H9 (cell line): ENCODE results near the gene KRT40. TPM values are rescaled to one million over a fixed set of nuclear protein-coding genes. Genes with fewer than 3 reads are reported as not detected.

ENCODE experiments used
- DNase-seq: peaks from one replicate; pipeline ENCODE4 v3.0.0-alpha.2; 2017
- H2AFZ ChIP-seq: one replicate; pipeline ENCODE4 v1.6.1; 2013; ENCODE audit warnings: mild to moderate bottlenecking, low read length, control low read depth, moderate library complexity
- H2AK5ac ChIP-seq: 2 replicates; pipeline ENCODE4 v1.6.1; 2013; ENCODE audit warnings: low read length, control low read depth, mixed read lengths; ENCODE audit not compliant: insufficient read length
- H2BK120ac ChIP-seq: one replicate; pipeline ENCODE4 v1.6.1; 2013; ENCODE audit warnings: low read depth, mild to moderate bottlenecking, low read length, control low read depth, inconsistent platforms; ENCODE audit not compliant: poor library complexity, severe bottlenecking
- H2BK12ac ChIP-seq: 2 replicates; pipeline ENCODE4 v1.6.1; 2013; ENCODE audit warnings: low read length, control low read depth, mixed read lengths, low read depth; ENCODE audit not compliant: insufficient read length
- H2BK15ac ChIP-seq: 2 replicates; pipeline ENCODE4 v1.6.1; 2013; ENCODE audit warnings: low read depth, low read length, control low read depth
- H2BK20ac ChIP-seq: one replicate; pipeline ENCODE4 v1.6.1; 2013; ENCODE audit warnings: low read depth, mild to moderate bottlenecking, low read length, control low read depth, inconsistent platforms; ENCODE audit not compliant: poor library complexity, severe bottlenecking
- H2BK5ac ChIP-seq: 2 replicates; pipeline ENCODE4 v1.6.1; 2013; ENCODE audit warnings: low read length, control low read depth, mixed read lengths; ENCODE audit not compliant: insufficient read length
- H3K14ac ChIP-seq: 2 replicates; pipeline ENCODE4 v1.6.1; 2013; ENCODE audit warnings: low read length, control low read depth; ENCODE audit not compliant: insufficient read depth
- H3K18ac ChIP-seq: 2 replicates; pipeline ENCODE4 v1.6.1; 2013; ENCODE audit warnings: low read depth, mild to moderate bottlenecking, mixed read lengths, low read length, control low read depth; ENCODE audit not compliant: insufficient read length
- H3K23ac ChIP-seq: 2 replicates; pipeline ENCODE4 v1.6.1; 2013; ENCODE audit warnings: low read length, control low read depth, mixed read lengths, low read depth; ENCODE audit not compliant: insufficient read length
- H3K23me2 ChIP-seq: 2 replicates; pipeline ENCODE4 v1.6.1; 2013; ENCODE audit warnings: low read depth, mild to moderate bottlenecking, mixed read lengths, low read length, control low read depth; ENCODE audit not compliant: insufficient read length, poor library complexity, severe bottlenecking
- H3K27ac ChIP-seq: 2 replicates; pipeline ENCODE4 v1.5.1; 2013; ENCODE audit warnings: low read length, control low read depth, mixed read lengths, low read depth; ENCODE audit not compliant: insufficient read length
- H3K27me3 ChIP-seq: 2 replicates; pipeline ENCODE4 v1.6.1; 2013; ENCODE audit warnings: low read length, control low read depth, inconsistent platforms; ENCODE audit not compliant: insufficient read depth
- H3K4ac ChIP-seq: 2 replicates; pipeline ENCODE4 v1.6.1; 2013; ENCODE audit warnings: low read depth, mild to moderate bottlenecking, control low read depth, inconsistent platforms, low read length, moderate library complexity
- H3K4me1 ChIP-seq: 2 replicates; pipeline ENCODE4 v1.6.1; 2013; ENCODE audit warnings: low read length, control low read depth, inconsistent platforms; ENCODE audit not compliant: insufficient read depth
- H3K4me2 ChIP-seq: 2 replicates; pipeline ENCODE4 v1.6.1; 2013; ENCODE audit warnings: low read length, control low read depth, mixed read lengths; ENCODE audit not compliant: insufficient read length, insufficient read depth
- H3K56ac ChIP-seq: 2 replicates; pipeline ENCODE4 v1.6.1; 2013; ENCODE audit warnings: low read depth, mild to moderate bottlenecking, mixed read lengths, low read length, control low read depth; ENCODE audit not compliant: insufficient read length
- H3K79me1 ChIP-seq: 2 replicates; pipeline ENCODE4 v1.6.1; 2013; ENCODE audit warnings: low read depth, mild to moderate bottlenecking, moderate library complexity, low read length, control low read depth, inconsistent platforms; ENCODE audit not compliant: insufficient read depth, poor library complexity, severe bottlenecking
- H3K79me2 ChIP-seq: 2 replicates; pipeline ENCODE4 v1.6.1; 2013; ENCODE audit warnings: low read length, control low read depth, inconsistent platforms; ENCODE audit not compliant: insufficient read depth
- H3K9ac ChIP-seq: 2 replicates; pipeline ENCODE4 v1.6.1; 2013; ENCODE audit warnings: low read length, control low read depth, mixed read lengths; ENCODE audit not compliant: insufficient read length; ENCODE audit errors: extremely low read depth
- H3K9me3 ChIP-seq: one replicate; pipeline ENCODE4 v1.6.1; 2013; ENCODE audit warnings: low read depth, low read length, inconsistent platforms; ENCODE audit not compliant: control insufficient read depth
- H3T11ph ChIP-seq: one replicate; pipeline ENCODE4 v1.6.1; 2013; ENCODE audit warnings: mild to moderate bottlenecking, low read length, control low read depth, inconsistent platforms
- H4K20me1 ChIP-seq: one replicate; pipeline ENCODE4 v1.6.1; 2013; ENCODE audit not compliant: control insufficient read depth, insufficient read length, insufficient read depth
- H4K5ac ChIP-seq: 2 replicates; pipeline ENCODE4 v1.6.1; 2013; ENCODE audit warnings: low read depth, mild to moderate bottlenecking, mixed read lengths, low read length, control low read depth; ENCODE audit not compliant: insufficient read length
- H4K8ac ChIP-seq: replicated peaks from 2 replicates; pipeline ENCODE4 v1.6.1; 2013; ENCODE audit warnings: low read length, control low read depth, mixed read lengths, low read depth; ENCODE audit not compliant: insufficient read length
- H4K91ac ChIP-seq: 2 replicates; pipeline ENCODE4 v1.6.1; 2013; ENCODE audit warnings: low read depth, mild to moderate bottlenecking, moderate library complexity, mixed read lengths, low read length, control low read depth; ENCODE audit not compliant: insufficient read length
- H3K27ac Mint-ChIP-seq, 3 experiments: 2 replicates in 2 of 3; 3 replicates in 1 of 3; pipeline ENCODE4 v1.8.0; 2020 to 2021; ENCODE audit warnings: mixed read lengths in 3 of 3, mild to moderate bottlenecking in 1 of 3, moderate library complexity in 1 of 3
- H3K27me3 Mint-ChIP-seq: 2 replicates; pipeline ENCODE4 v1.8.0; 2021; ENCODE audit warnings: low read depth, mild to moderate bottlenecking, moderate library complexity, mixed read lengths
- H3K36me3 Mint-ChIP-seq, 3 experiments: 2 replicates in 2 of 3; 3 replicates in 1 of 3; pipeline ENCODE4 v1.8.0; 2020 to 2021; ENCODE audit warnings: low read depth in 3 of 3, mixed read lengths in 3 of 3; ENCODE audit not compliant: insufficient read depth in 1 of 3
- H3K4me1 Mint-ChIP-seq, 2 experiments: 2 replicates each; pipeline ENCODE4 v1.8.0; 2020; ENCODE audit warnings: mixed read lengths in 2 of 2
- H3K4me3 Mint-ChIP-seq, 2 experiments: 2 replicates in 1 of 2; 3 replicates in 1 of 2; pipeline ENCODE4 v1.8.0; 2020 to 2021; ENCODE audit warnings: mild to moderate bottlenecking in 2 of 2, mixed read lengths in 2 of 2, moderate library complexity in 1 of 2
- H3K9me3 Mint-ChIP-seq, 2 experiments: 2 replicates in 1 of 2; 3 replicates in 1 of 2; pipeline ENCODE4 v1.8.0; 2020; ENCODE audit warnings: mild to moderate bottlenecking in 2 of 2, mixed read lengths in 2 of 2, moderate library complexity in 1 of 2
- whole genome bisulfite sequencing: extraction: QIAGEN DNeasy Blood & Tissue Kit; methylation state at CpG from one replicate; pipeline ENCODE4 v1.1.7; 2013; ENCODE audit warnings: missing lambda C conversion rate, low lambda C conversion rate, mixed read lengths; ENCODE audit not compliant: insufficient read length; ENCODE audit errors: extremely low coverage; 5-methylcytosine and 5-hydroxymethylcytosine counted together
- total RNA-seq: library from RNA; stranded (reverse); gene quantifications from 2 replicates; pipeline ENCODE4 v1.2.1, GENCODE V29; 2021
- TF ChIP-seq, protein P1 (sequence below): fragments of 200-600 bp; sonication (generic); conservative IDR thresholded peaks from 3 replicates; pipeline ENCODE4 v1.8.0; 2021; ENCODE audit warnings: antibody characterized with exemption, mild to moderate bottlenecking

KRT40 gene
- total RNA-seq, 1 experiment from 2014 or later: not detected

DNA sequence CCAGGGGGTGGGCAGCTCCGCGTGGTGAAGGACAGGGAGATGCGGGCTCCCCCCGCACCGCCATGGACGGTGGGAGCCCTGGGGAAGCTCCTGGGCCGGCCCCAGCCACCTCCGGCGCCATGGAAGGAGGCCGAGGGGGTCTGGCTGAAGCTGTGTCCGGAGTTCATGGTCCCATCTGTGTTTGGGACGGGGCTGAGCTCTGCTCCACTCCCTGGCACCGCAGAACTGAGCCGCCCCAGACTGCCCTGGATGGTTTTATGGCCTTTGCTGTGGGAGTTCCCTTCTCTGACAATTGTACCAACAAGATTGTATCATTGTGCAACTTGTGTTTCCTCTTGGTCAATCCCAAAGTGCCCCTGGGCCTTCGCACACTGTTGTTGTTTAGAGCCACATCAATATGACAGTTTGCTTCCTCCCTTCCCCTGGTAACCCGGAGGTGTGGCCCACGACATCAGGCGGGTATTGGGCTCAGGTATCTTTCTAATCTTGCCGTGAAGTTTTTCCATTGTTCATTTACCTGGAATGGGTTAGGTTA lies 47.6 kb downstream of the KRT40 start:
- TF ChIP-seq, protein P1, sequence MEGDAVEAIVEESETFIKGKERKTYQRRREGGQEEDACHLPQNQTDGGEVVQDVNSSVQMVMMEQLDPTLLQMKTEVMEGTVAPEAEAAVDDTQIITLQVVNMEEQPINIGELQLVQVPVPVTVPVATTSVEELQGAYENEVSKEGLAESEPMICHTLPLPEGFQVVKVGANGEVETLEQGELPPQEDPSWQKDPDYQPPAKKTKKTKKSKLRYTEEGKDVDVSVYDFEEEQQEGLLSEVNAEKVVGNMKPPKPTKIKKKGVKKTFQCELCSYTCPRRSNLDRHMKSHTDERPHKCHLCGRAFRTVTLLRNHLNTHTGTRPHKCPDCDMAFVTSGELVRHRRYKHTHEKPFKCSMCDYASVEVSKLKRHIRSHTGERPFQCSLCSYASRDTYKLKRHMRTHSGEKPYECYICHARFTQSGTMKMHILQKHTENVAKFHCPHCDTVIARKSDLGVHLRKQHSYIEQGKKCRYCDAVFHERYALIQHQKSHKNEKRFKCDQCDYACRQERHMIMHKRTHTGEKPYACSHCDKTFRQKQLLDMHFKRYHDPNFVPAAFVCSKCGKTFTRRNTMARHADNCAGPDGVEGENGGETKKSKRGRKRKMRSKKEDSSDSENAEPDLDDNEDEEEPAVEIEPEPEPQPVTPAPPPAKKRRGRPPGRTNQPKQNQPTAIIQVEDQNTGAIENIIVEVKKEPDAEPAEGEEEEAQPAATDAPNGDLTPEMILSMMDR: no peak
- no peak for DNase-seq
- Histone ChIP-seq H3K4me2 (no peak overlapping the region), H3K14ac (no peak overlapping the region), H3K27me3 (no peaks in the 10 kb centered on the region), H3K9ac (no peak overlapping the region), H3K56ac (no peak overlapping the region), H3K4ac (no peak overlapping the region), H3K79me2 (no peaks in the 10 kb centered on the region), H3K4me1 (no peaks in the 10 kb centered on the region), H2AFZ (no peak overlapping the region), H3K27ac (no peak overlapping the region), H2BK12ac (no peak overlapping the region), H2BK15ac (no peak overlapping the region), H3K79me1 (no peaks in the 10 kb centered on the region), H2BK20ac (no peak overlapping the region), H3K23ac (no peak overlapping the region), H4K20me1 (no peaks in the 10 kb centered on the region), H4K5ac (no peak overlapping the region), H3K9me3 (no peaks in the 10 kb centered on the region), H2BK120ac (no peak overlapping the region), H3K18ac (no peak overlapping the region), H4K91ac (no peak overlapping the region), H3T11ph (no peak overlapping the region), H3K23me2 (no peaks in the 10 kb centered on the region), H2BK5ac (no peak overlapping the region), H2AK5ac (no peak overlapping the region), H4K8ac (no peak overlapping the region)
- Mint-ChIP-seq H3K27me3 (peaks cover 4% of the 10 kb centered on the region; the same call in 1 of the 2 replicates), H3K4me3 (no peak overlapping the region), H3K27ac (peak overlapping the region in 1 of 3 experiments; percentile 58; a peak in 1 of 7 replicates), H3K4me1 (peaks cover 12 to 19% of the 10 kb centered on the region in 2 experiments), H3K9me3 (no peaks in the 10 kb centered on the region), H3K36me3 (no peaks in the 10 kb centered on the region)
- WGBS: no CpG with 5 or more reads among the region's 19 CpGs
